HepG2 (cell line): ENCODE data around the gene BARX2. TPM values are rescaled to one million over a fixed set of nuclear protein-coding genes. Genes with fewer than 3 reads are reported as not detected.
A peak's percentile ranks its signal among the peaks of the same experiment; 100 is the strongest.

ENCODE experiments used
- ETV5 ChIP-seq: IDR thresholded peaks from 2 replicates; pipeline ENCODE4 v1.6.1; 2018; ENCODE audit warnings: missing biosample characterization, missing genetic modification reagents, inconsistent platforms, borderline replicate concordance
- EZH2 ChIP-seq: conservative IDR thresholded peaks from 2 replicates; pipeline ENCODE4 v1.6.1; 2012; ENCODE audit warnings: mild to moderate bottlenecking, low read depth, low read length, moderate library complexity
- FOXA3 ChIP-seq: IDR thresholded peaks from 2 replicates; pipeline ENCODE4 v1.6.1; 2016; ENCODE audit warnings: missing genetic modification reagents, missing compliant biosample characterization
- JUNB ChIP-seq: sonication (generic); formaldehyde crosslinking; IDR thresholded peaks from 2 replicates; pipeline ENCODE4 v1.8.0; 2022; ENCODE audit warnings: missing genetic modification reagents, mild to moderate bottlenecking, borderline replicate concordance
- KLF13 ChIP-seq: sonication (generic); formaldehyde crosslinking; IDR thresholded peaks from 2 replicates; pipeline ENCODE4 v1.4.0; 2020; ENCODE audit warnings: mild to moderate bottlenecking, missing genetic modification reagents
- MAFG ChIP-seq: sonication (generic); formaldehyde crosslinking; IDR thresholded peaks from 2 replicates; pipeline ENCODE4 v1.5.1; 2020; ENCODE audit warnings: mild to moderate bottlenecking, missing genetic modification reagents
- RXRA ChIP-seq: sonication (generic); formaldehyde crosslinking; IDR thresholded peaks from 2 replicates; pipeline ENCODE4 v1.5.1; 2020; ENCODE audit warnings: missing genetic modification reagents
- SAP130 ChIP-seq: IDR thresholded peaks from 2 replicates; pipeline ENCODE4 v1.6.1; 2016; ENCODE audit warnings: low read depth
- SP140L ChIP-seq: sonication (generic); formaldehyde crosslinking; IDR thresholded peaks from 2 replicates; pipeline ENCODE4 v1.4.0; 2020; ENCODE audit warnings: missing genetic modification reagents, borderline replicate concordance
- TOPORS ChIP-seq: sonication (generic); formaldehyde crosslinking; IDR thresholded peaks from 2 replicates; pipeline ENCODE4 v1.8.0; 2023; ENCODE audit warnings: mild to moderate bottlenecking, missing genetic modification reagents
- ZNF235 ChIP-seq: sonication (generic); formaldehyde crosslinking; IDR thresholded peaks from 2 replicates; pipeline ENCODE4 v1.8.1; 2023; ENCODE audit warnings: mild to moderate bottlenecking, missing genetic modification reagents, borderline replicate concordance
- ZNF557 ChIP-seq: sonication (generic); formaldehyde crosslinking; IDR thresholded peaks from 2 replicates; pipeline ENCODE4 v1.4.0; 2020; ENCODE audit warnings: missing genetic modification reagents
- ZSCAN25 ChIP-seq: sonication (generic); formaldehyde crosslinking; IDR thresholded peaks from 2 replicates; pipeline ENCODE4 v1.8.0; 2022; ENCODE audit warnings: mild to moderate bottlenecking, missing genetic modification reagents
- polyA plus RNA-seq, 8 experiments: library from polyadenylated mRNA; depleted of rRNA in 3 of 8; stranded (reverse) in 7 of 8; unstranded in 1 of 8; fragments of >200 nt; fragmentation: Illumina TruSeq in 4 of 8; extraction: Trizol in 4 of 8; gene quantifications; 2 replicates each; pipeline versions ENCODE4 v1.2.1 to v1.2.3, GENCODE V29; 2011 to 2016; ENCODE audit warnings: low read depth in 4 of 8, missing spikeins in 1 of 8, mixed read lengths in 1 of 8; ENCODE audit not compliant: insufficient read depth in 1 of 8
- total RNA-seq, 5 experiments: library from RNA; depleted of rRNA; stranded (reverse); fragments of >200 nt; fragmentation: Illumina TruSeq; extraction: Trizol; gene quantifications; 2 replicates each; pipeline ENCODE4 v1.2.3, GENCODE V29; 2016; ENCODE audit warnings: low read depth in 1 of 5
- TF ChIP-seq, protein P1 (sequence below): sonication (generic); formaldehyde crosslinking; IDR thresholded peaks from 2 replicates; pipeline ENCODE4 v1.5.1; 2020; ENCODE audit warnings: mild to moderate bottlenecking, missing genetic modification reagents, moderate library complexity
- TF ChIP-seq, protein P2 (sequence below): sonication (generic); formaldehyde crosslinking; IDR thresholded peaks from 2 replicates; pipeline ENCODE4 v1.4.0; 2020; ENCODE audit warnings: mild to moderate bottlenecking, missing genetic modification reagents

BARX2 gene
- total and polyA plus RNA-seq, 2 of the 13 experiments (the other 11 are each of a cell fraction or from before 2014, with no cell fraction given), result not detected

DNA sequence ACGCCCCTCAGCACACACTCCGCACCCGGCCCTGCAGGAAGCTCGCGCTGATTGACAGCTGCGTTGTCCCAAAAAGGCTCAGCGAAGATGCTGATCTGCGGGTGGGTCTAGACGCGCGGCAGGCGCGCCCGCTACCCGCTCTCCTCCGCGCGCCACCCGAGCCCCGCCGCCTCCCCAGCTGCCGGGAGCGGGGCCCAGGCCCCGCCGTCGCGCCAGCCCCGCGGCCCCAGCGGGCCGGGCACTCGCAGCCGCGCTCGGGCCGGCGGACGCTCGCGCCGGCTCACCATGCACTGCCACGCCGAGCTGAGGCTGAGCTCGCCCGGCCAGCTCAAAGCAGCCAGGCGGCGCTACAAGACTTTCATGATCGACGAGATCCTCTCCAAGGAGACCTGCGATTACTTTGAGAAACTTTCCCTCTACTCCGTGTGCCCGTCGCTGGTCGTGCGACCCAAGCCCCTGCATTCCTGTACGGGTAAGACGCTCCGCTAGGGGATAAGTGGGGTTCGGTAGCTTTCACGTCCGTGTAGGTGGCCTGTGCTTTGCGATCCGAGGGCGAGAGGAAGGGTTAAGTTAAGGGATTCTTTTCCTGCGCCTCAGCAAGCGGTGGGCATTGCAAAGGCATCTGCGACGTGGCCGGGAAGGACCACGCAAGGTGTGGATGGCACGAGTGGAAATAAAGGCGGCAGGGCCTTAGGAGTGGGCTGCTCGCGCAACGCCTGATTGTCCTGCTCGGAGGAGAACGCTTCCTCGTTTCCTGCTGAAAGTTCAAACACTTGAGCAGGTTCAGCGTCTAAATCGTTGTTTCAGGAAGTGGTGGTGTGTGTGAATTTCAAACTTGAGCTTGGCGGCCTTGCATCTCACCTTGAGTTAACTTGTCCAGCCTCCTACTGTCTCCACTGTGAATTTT lies at the start of gene BARX2 (continued):
- TF ChIP-seq, protein P1, sequence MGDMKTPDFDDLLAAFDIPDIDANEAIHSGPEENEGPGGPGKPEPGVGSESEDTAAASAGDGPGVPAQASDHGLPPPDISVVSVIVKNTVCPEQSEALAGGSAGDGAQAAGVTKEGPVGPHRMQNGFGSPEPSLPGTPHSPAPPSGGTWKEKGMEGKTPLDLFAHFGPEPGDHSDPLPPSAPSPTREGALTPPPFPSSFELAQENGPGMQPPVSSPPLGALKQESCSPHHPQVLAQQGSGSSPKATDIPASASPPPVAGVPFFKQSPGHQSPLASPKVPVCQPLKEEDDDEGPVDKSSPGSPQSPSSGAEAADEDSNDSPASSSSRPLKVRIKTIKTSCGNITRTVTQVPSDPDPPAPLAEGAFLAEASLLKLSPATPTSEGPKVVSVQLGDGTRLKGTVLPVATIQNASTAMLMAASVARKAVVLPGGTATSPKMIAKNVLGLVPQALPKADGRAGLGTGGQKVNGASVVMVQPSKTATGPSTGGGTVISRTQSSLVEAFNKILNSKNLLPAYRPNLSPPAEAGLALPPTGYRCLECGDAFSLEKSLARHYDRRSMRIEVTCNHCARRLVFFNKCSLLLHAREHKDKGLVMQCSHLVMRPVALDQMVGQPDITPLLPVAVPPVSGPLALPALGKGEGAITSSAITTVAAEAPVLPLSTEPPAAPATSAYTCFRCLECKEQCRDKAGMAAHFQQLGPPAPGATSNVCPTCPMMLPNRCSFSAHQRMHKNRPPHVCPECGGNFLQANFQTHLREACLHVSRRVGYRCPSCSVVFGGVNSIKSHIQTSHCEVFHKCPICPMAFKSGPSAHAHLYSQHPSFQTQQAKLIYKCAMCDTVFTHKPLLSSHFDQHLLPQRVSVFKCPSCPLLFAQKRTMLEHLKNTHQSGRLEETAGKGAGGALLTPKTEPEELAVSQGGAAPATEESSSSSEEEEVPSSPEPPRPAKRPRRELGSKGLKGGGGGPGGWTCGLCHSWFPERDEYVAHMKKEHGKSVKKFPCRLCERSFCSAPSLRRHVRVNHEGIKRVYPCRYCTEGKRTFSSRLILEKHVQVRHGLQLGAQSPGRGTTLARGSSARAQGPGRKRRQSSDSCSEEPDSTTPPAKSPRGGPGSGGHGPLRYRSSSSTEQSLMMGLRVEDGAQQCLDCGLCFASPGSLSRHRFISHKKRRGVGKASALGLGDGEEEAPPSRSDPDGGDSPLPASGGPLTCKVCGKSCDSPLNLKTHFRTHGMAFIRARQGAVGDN (CRISPR knock-in tag), result no peak; the same call in 1 of the 2 replicates
- TF ChIP-seq SP140L (CRISPR knock-in tag) (no peak), KLF13 (CRISPR knock-in tag) (no peak), SAP130 (no peak), ZNF235 (CRISPR knock-in tag) (no peak), EZH2 (peak; percentile 72; the same call in 1 of the 2 replicates), TOPORS (CRISPR knock-in tag) (no peak), ZNF557 (CRISPR knock-in tag) (no peak), MAFG (CRISPR knock-in tag) (no peak), FOXA3 (no peak), JUNB (CRISPR knock-in tag) (no peak), ETV5 (CRISPR knock-in tag) (no peak), RXRA (no peak), ZSCAN25 (CRISPR knock-in tag) (no peak)
- TF ChIP-seq, protein P2, sequence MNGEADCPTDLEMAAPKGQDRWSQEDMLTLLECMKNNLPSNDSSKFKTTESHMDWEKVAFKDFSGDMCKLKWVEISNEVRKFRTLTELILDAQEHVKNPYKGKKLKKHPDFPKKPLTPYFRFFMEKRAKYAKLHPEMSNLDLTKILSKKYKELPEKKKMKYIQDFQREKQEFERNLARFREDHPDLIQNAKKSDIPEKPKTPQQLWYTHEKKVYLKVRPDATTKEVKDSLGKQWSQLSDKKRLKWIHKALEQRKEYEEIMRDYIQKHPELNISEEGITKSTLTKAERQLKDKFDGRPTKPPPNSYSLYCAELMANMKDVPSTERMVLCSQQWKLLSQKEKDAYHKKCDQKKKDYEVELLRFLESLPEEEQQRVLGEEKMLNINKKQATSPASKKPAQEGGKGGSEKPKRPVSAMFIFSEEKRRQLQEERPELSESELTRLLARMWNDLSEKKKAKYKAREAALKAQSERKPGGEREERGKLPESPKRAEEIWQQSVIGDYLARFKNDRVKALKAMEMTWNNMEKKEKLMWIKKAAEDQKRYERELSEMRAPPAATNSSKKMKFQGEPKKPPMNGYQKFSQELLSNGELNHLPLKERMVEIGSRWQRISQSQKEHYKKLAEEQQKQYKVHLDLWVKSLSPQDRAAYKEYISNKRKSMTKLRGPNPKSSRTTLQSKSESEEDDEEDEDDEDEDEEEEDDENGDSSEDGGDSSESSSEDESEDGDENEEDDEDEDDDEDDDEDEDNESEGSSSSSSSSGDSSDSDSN (CRISPR knock-in tag), result peak; percentile 72; the same call in 1 of the 2 replicates
